Liver (tissue), 9 donors: ENCODE results near the gene VWC2. TPM values are rescaled to one million over a fixed set of nuclear protein-coding genes. Genes with fewer than 3 reads are reported as not detected.

ENCODE experiments used
- DNase-seq: peaks from one replicate; pipeline ENCODE4 v3.0.0-alpha.2; 2017; ENCODE audit warnings: low spot score
- H3K27ac ChIP-seq, 2 donors: one replicate each; pipeline ENCODE4 v1.7.0; 2013; ENCODE audit warnings: inconsistent platforms in 2 of 2, low read length in 2 of 2, control low read depth in 1 of 2, low read depth in 1 of 2, mild to moderate bottlenecking in 1 of 2
- H3K27me3 ChIP-seq, 4 donors: one replicate each; pipeline versions ENCODE4 v1.6.1 to v1.7.0; 2013; ENCODE audit warnings: low read length in 3 of 4, inconsistent platforms in 1 of 4, mild to moderate bottlenecking in 1 of 4, moderate library complexity in 1 of 4; ENCODE audit not compliant: control insufficient read depth in 4 of 4, insufficient read depth in 4 of 4
- H3K36me3 ChIP-seq, 4 donors: one replicate each; pipeline versions ENCODE4 v1.6.1 to v1.7.0; 2013; ENCODE audit warnings: low read length in 3 of 4, mild to moderate bottlenecking in 3 of 4, low read depth in 1 of 4, moderate library complexity in 1 of 4; ENCODE audit not compliant: control insufficient read depth in 4 of 4, insufficient read depth in 3 of 4
- H3K4me1 ChIP-seq, 4 donors: one replicate each; pipeline versions ENCODE4 v1.6.1 to v1.7.0; 2013; ENCODE audit warnings: low read length in 3 of 4, mild to moderate bottlenecking in 3 of 4, moderate library complexity in 1 of 4; ENCODE audit not compliant: control insufficient read depth in 4 of 4, insufficient read depth in 4 of 4
- H3K4me3 ChIP-seq, 3 donors: one replicate each; pipeline versions ENCODE4 v1.6.1 to v1.7.0; 2013; ENCODE audit warnings: low read length in 3 of 3, control low read depth in 1 of 3, low read depth in 1 of 3, mild to moderate bottlenecking in 1 of 3
- H3K9ac ChIP-seq, 2 donors: one replicate each; pipeline ENCODE4 v1.7.0; 2013; ENCODE audit warnings: low read length in 2 of 2, mild to moderate bottlenecking in 2 of 2, moderate library complexity in 2 of 2, control low read depth in 1 of 2, low read depth in 1 of 2
- H3K9me3 ChIP-seq, 4 donors: one replicate each; pipeline versions ENCODE4 v1.6.1 to v1.7.0; 2013; ENCODE audit warnings: low read length in 3 of 4; ENCODE audit not compliant: control insufficient read depth in 4 of 4
- EGR1 ChIP-seq, 2 donors: IDR thresholded peaks; 2 replicates each; pipeline ENCODE4 v1.6.1; 2016 to 2018; ENCODE audit warnings: antibody characterized with exemption in 2 of 2, low read depth in 2 of 2
- FOXA1 ChIP-seq: IDR thresholded peaks from 2 replicates; pipeline ENCODE4 v1.6.1; 2016; ENCODE audit warnings: antibody characterized with exemption
- GABPA ChIP-seq, 2 donors: IDR thresholded peaks in 1 of 2; conservative IDR thresholded peaks in 1 of 2; 2 replicates each; pipeline ENCODE4 v1.6.1; 2016; ENCODE audit warnings: antibody characterized with exemption in 2 of 2, mild to moderate bottlenecking in 1 of 2, moderate library complexity in 1 of 2
- HNF4A ChIP-seq, 2 donors: conservative IDR thresholded peaks; 2 replicates each; pipeline ENCODE4 v1.6.1; 2016; ENCODE audit warnings: antibody characterized with exemption in 2 of 2, mild to moderate bottlenecking in 2 of 2
- HNF4G ChIP-seq: IDR thresholded peaks from 2 replicates; pipeline ENCODE4 v1.6.1; 2016; ENCODE audit warnings: antibody characterized with exemption
- JUND ChIP-seq, 2 donors: IDR thresholded peaks; 2 replicates each; pipeline ENCODE4 v1.6.1; 2016; ENCODE audit warnings: antibody characterized with exemption in 2 of 2
- NR2F2 ChIP-seq: IDR thresholded peaks from 2 replicates; pipeline ENCODE4 v1.6.1; 2016; ENCODE audit warnings: antibody characterized with exemption
- RAD21 ChIP-seq, 2 donors: IDR thresholded peaks; 2 replicates each; pipeline ENCODE4 v1.6.1; 2016; ENCODE audit warnings: antibody characterized with exemption in 2 of 2, mild to moderate bottlenecking in 2 of 2
- RXRA ChIP-seq, 2 donors: IDR thresholded peaks; 2 replicates each; pipeline ENCODE4 v1.6.1; 2017 to 2018; ENCODE audit warnings: antibody characterized with exemption in 2 of 2, mild to moderate bottlenecking in 1 of 2
- SP1 ChIP-seq: IDR thresholded peaks from 2 replicates; pipeline ENCODE4 v1.6.1; 2018; ENCODE audit warnings: antibody characterized with exemption, mild to moderate bottlenecking
- TAF1 ChIP-seq: conservative IDR thresholded peaks from 2 replicates; pipeline ENCODE4 v1.6.1; 2016; ENCODE audit warnings: antibody characterized with exemption, mild to moderate bottlenecking
- YY1 ChIP-seq: IDR thresholded peaks from 2 replicates; pipeline ENCODE4 v1.6.1; 2016; ENCODE audit warnings: antibody characterized with exemption, mild to moderate bottlenecking
- WGBS: extraction: QIAGEN DNeasy Blood & Tissue Kit; methylation state at CpG from one replicate; pipeline ENCODE4 v1.1.7; 2013; 5-methylcytosine and 5-hydroxymethylcytosine counted together
- polyA plus RNA-seq, 2 donors: library from polyadenylated mRNA; stranded (reverse) in 1 of 2; unstranded in 1 of 2; fragments of 200-250 nt in 1 of 2; fragments of >200 nt in 1 of 2; fragmentation: Nextera tagmentation in 1 of 2; extraction: Ambion mirVana in 1 of 2; gene quantifications; one replicate each; pipeline versions ENCODE4 v1.2.1 to v1.2.3, GENCODE V29; 2013 to 2015
- total RNA-seq, 2 donors: library from RNA; depleted of rRNA; stranded (reverse); fragments of >200 nt; gene quantifications; one replicate each; pipeline ENCODE4 v1.2.3, GENCODE V29; 2014
- TF ChIP-seq, protein P1 (sequence below): IDR thresholded peaks from 2 replicates; pipeline ENCODE4 v1.6.1; 2016; ENCODE audit warnings: antibody characterized with exemption, mild to moderate bottlenecking
- TF ChIP-seq, protein P2 (sequence below): fragments of 150-350 bp; IDR thresholded peaks from 2 replicates; pipeline ENCODE4 v1.5.1; 2017; ENCODE audit warnings: improper control_type of control experiment, low read depth, low read length; ENCODE audit not compliant: missing input control
- TF ChIP-seq, protein P3 (sequence below): IDR thresholded peaks from 2 replicates; pipeline ENCODE4 v1.6.1; 2016; ENCODE audit warnings: antibody characterized with exemption
- TF ChIP-seq, protein P4 (sequence below): IDR thresholded peaks from 2 replicates; pipeline ENCODE4 v1.6.1; 2016; ENCODE audit warnings: antibody characterized with exemption
- TF ChIP-seq, protein P5 (sequence below): IDR thresholded peaks from 2 replicates; pipeline ENCODE4 v1.6.1; 2016; ENCODE audit warnings: antibody characterized with exemption
- donor health status: healthy.
- donor health status: healthy.
- donor health status: healthy.
- donor health status: healthy.
- donor health status: healthy.

VWC2 gene
- total and polyA plus RNA-seq, 4 donors, result not detected

DNA sequence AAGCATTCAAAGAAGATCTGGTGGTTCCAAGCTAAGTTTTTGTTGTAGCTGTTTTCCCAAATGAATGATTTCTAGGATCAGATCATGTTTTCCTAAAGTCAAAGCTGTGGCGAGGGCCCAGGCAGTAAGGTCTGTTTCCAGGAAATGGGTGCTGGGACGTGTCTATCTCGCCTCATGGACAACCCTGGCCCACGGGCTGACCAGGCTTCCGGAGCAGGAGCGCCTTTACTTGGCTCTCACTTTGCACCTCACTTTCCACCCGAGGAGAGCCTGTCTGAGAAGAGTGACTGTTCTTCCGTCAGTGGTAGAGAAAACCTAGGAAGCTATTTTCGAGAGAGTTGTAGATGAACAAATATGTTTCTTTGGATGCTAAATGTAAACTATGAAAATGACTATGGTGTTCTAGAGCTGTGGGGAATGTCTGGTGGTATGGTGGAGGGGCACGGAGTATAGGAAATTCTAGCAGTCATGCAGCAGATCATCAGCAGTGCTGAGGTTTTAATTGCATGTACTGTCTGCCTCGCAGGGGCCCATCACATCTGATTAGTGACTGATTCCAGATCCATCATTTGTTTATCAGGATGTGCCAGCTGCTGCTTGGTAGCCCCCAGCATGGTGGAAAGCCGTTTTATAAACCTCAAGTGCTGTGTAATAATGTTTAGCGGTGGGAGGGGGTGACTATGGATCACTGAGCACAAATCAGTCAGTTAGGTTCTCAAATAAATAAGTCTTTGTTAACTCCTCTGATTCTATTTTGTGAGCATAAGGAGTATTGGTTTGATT is 66.6 kb downstream of the VWC2 start (continued):
- TF ChIP-seq, protein P1, sequence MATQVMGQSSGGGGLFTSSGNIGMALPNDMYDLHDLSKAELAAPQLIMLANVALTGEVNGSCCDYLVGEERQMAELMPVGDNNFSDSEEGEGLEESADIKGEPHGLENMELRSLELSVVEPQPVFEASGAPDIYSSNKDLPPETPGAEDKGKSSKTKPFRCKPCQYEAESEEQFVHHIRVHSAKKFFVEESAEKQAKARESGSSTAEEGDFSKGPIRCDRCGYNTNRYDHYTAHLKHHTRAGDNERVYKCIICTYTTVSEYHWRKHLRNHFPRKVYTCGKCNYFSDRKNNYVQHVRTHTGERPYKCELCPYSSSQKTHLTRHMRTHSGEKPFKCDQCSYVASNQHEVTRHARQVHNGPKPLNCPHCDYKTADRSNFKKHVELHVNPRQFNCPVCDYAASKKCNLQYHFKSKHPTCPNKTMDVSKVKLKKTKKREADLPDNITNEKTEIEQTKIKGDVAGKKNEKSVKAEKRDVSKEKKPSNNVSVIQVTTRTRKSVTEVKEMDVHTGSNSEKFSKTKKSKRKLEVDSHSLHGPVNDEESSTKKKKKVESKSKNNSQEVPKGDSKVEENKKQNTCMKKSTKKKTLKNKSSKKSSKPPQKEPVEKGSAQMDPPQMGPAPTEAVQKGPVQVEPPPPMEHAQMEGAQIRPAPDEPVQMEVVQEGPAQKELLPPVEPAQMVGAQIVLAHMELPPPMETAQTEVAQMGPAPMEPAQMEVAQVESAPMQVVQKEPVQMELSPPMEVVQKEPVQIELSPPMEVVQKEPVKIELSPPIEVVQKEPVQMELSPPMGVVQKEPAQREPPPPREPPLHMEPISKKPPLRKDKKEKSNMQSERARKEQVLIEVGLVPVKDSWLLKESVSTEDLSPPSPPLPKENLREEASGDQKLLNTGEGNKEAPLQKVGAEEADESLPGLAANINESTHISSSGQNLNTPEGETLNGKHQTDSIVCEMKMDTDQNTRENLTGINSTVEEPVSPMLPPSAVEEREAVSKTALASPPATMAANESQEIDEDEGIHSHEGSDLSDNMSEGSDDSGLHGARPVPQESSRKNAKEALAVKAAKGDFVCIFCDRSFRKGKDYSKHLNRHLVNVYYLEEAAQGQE, result no peak
- TF ChIP-seq RAD21 (IDR thresholded peaks at IDR 0.05) (no peak), HNF4A (conservative IDR thresholded peaks at IDR 0.05) (no peak)
- TF ChIP-seq, protein P2, sequence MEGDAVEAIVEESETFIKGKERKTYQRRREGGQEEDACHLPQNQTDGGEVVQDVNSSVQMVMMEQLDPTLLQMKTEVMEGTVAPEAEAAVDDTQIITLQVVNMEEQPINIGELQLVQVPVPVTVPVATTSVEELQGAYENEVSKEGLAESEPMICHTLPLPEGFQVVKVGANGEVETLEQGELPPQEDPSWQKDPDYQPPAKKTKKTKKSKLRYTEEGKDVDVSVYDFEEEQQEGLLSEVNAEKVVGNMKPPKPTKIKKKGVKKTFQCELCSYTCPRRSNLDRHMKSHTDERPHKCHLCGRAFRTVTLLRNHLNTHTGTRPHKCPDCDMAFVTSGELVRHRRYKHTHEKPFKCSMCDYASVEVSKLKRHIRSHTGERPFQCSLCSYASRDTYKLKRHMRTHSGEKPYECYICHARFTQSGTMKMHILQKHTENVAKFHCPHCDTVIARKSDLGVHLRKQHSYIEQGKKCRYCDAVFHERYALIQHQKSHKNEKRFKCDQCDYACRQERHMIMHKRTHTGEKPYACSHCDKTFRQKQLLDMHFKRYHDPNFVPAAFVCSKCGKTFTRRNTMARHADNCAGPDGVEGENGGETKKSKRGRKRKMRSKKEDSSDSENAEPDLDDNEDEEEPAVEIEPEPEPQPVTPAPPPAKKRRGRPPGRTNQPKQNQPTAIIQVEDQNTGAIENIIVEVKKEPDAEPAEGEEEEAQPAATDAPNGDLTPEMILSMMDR, result no peak

DNA sequence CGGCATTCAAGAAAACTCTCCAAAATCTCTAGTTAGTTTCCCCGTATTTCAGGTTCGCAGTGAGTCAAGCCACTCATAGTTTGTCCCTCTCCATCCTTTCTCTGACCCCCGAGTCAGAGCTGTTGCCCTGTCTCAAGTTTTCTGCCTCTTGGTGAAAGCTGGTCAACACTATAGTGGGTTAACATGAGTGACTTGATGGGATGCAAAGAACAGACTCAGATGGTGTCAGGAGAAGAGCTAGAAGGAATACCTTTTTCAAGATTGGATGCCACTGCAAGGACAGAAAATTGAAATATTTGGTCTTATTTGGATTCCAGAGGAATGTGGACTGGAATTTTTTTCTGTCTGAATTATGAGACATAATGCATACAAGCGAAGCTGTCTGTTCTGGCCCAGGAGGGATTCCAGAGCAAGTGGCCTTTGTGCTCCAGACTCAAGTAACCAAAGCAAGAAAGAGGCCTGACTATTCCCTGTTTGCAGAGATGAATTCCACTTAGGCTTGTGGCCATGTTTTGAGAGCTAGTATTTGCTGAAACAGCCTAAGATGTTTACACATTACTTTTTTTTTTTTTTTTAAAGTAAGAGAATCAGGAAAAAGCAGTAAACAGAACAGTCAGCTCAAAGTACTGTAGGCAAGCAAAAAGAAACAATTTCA is 67.4 kb downstream of the VWC2 start:
- no peaks in the 10 kb centered on the region for H3K27me3 ChIP-seq
- TF ChIP-seq, protein P3, sequence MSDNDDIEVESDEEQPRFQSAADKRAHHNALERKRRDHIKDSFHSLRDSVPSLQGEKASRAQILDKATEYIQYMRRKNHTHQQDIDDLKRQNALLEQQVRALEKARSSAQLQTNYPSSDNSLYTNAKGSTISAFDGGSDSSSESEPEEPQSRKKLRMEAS, result no peak
- TF ChIP-seq EGR1 (IDR thresholded peaks at IDR 0.05; ENCODE audit: low read depth in 2 of 2) (no peak), SP1 (no peak), RXRA (IDR thresholded peaks at IDR 0.05) (no peak), NR2F2 (no peak), GABPA (IDR thresholded peaks at IDR 0.05 in 1 of 2, conservative IDR thresholded peaks at IDR 0.05 in 1 of 2) (no peak), HNF4G (no peak), HNF4A (conservative IDR thresholded peaks at IDR 0.05) (no peak), TAF1 (no peak), YY1 (no peak), FOXA1 (no peak), JUND (IDR thresholded peaks at IDR 0.05) (no peak), RAD21 (IDR thresholded peaks at IDR 0.05) (no peak)
- TF ChIP-seq, protein P2, result no peak
- TF ChIP-seq, protein P1, result no peak
- TF ChIP-seq, protein P4, sequence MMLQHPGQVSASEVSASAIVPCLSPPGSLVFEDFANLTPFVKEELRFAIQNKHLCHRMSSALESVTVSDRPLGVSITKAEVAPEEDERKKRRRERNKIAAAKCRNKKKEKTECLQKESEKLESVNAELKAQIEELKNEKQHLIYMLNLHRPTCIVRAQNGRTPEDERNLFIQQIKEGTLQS, result no peak
- TF ChIP-seq, protein P5, sequence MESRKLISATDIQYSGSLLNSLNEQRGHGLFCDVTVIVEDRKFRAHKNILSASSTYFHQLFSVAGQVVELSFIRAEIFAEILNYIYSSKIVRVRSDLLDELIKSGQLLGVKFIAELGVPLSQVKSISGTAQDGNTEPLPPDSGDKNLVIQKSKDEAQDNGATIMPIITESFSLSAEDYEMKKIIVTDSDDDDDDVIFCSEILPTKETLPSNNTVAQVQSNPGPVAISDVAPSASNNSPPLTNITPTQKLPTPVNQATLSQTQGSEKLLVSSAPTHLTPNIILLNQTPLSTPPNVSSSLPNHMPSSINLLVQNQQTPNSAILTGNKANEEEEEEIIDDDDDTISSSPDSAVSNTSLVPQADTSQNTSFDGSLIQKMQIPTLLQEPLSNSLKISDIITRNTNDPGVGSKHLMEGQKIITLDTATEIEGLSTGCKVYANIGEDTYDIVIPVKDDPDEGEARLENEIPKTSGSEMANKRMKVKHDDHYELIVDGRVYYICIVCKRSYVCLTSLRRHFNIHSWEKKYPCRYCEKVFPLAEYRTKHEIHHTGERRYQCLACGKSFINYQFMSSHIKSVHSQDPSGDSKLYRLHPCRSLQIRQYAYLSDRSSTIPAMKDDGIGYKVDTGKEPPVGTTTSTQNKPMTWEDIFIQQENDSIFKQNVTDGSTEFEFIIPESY, result no peak
- DNase-seq, result no peak

More for the DNA sequence above, 67.4 kb downstream of the VWC2 start:
- Histone ChIP-seq H3K36me3 (no peaks in the 10 kb centered on the region), H3K9me3 (no peaks in the 10 kb centered on the region), H3K9ac (no peak overlapping the region), H3K4me1 (no peaks in the 10 kb centered on the region), H3K27ac (no peak overlapping the region), H3K4me3 (no peak overlapping the region)
- WGBS, result 65% methylated on average over 5 of the region's 5 CpGs
